B cell (primary cell): ENCODE data around the gene HOTAIR. TPM values are rescaled to one million over a fixed set of nuclear protein-coding genes. Genes with fewer than 3 reads are reported as not detected.

Source experiments
- ATAC-seq: fragments of 200-7000 bp; cut with Tn5 transposase; one replicate; pipeline ENCODE4 v1.10.0; 2021; ENCODE audit warnings: low read depth, mild to moderate bottlenecking, moderate number of reproducible peaks, moderate library complexity
- CTCF ChIA-PET: fragments of 350-600 bp; sonication (Branson Sonifier 250); formaldehyde crosslinking; loops from one replicate; lab custom pipeline; 2021; ENCODE audit warnings: antibody characterized with exemption, inconsistent platforms; lab: Charles Lee
- POLR2A ChIA-PET: fragments of 350-600 bp; sonication (Branson Sonifier 250); formaldehyde crosslinking; loops from one replicate; lab custom pipeline; 2021; ENCODE audit warnings: antibody characterized with exemption; lab: Charles Lee
- DNase-seq: peaks from one replicate; pipeline ENCODE4 v3.0.0; 2013
- H2AFZ ChIP-seq: 2 replicates; pipeline ENCODE4 v1.6.1; 2012; ENCODE audit warnings: mild to moderate bottlenecking, low read depth, low read length; ENCODE audit not compliant: insufficient read depth, poor library complexity, severe bottlenecking
- H3K27ac ChIP-seq, 2 donors: 1 replicate in 1 of 2; 2 replicates in 1 of 2; pipeline ENCODE4 v1.5.1; 2012 to 2013; ENCODE audit warnings: low read length in 2 of 2, mild to moderate bottlenecking in 2 of 2, moderate library complexity in 1 of 2
- H3K27me3 ChIP-seq, 4 experiments: fragments of 200-600 bp in 1 of 4; sonication (generic) in 1 of 4; replicated peaks in 1 of 4; 1 replicate in 2 of 4; 2 replicates in 2 of 4; pipeline versions ENCODE4 v1.6.1 to v1.7.0; 2013 to 2016; ENCODE audit warnings: low read length in 3 of 4, mild to moderate bottlenecking in 2 of 4, mixed read lengths in 1 of 4, moderate library complexity in 1 of 4; ENCODE audit not compliant: insufficient read depth in 4 of 4, control insufficient read depth in 3 of 4; ENCODE audit errors: control extremely low read depth in 1 of 4
- H3K36me3 ChIP-seq, 2 experiments: replicated peaks in 1 of 2; 1 replicate in 1 of 2; 2 replicates in 1 of 2; pipeline versions ENCODE4 v1.6.1 to v1.7.1; 2013; ENCODE audit warnings: low read length in 1 of 2; ENCODE audit not compliant: insufficient read depth in 2 of 2, control insufficient read depth in 1 of 2; ENCODE audit errors: control extremely low read depth in 1 of 2, extremely low read depth in 1 of 2
- H3K4me1 ChIP-seq, 2 donors: fragments of 200-600 bp in 1 of 2; sonication (generic) in 1 of 2; 1 replicate in 1 of 2; 2 replicates in 1 of 2; pipeline versions ENCODE4 v1.5.1 to v1.6.1; 2013 to 2017; ENCODE audit warnings: low read length in 2 of 2; ENCODE audit not compliant: control insufficient read depth in 2 of 2, insufficient read depth in 2 of 2
- H3K4me2 ChIP-seq: replicated peaks from 2 replicates; pipeline ENCODE3; 2012; ENCODE audit warnings: mild to moderate bottlenecking, low read depth, low read length; ENCODE audit not compliant: poor library complexity, severe bottlenecking
- H3K4me3 ChIP-seq, 5 experiments: fragments of 200-600 bp in 1 of 5; sonication (generic) in 1 of 5; 1 replicate in 3 of 5; 2 replicates in 2 of 5; pipeline versions ENCODE4 v1.5.1 to v1.7.0; 2011 to 2016; ENCODE audit warnings: low read length in 4 of 5, mild to moderate bottlenecking in 4 of 5, low read depth in 2 of 5, control low read depth in 1 of 5, moderate library complexity in 1 of 5; ENCODE audit not compliant: insufficient read depth in 1 of 5; ENCODE audit errors: control extremely low read depth in 1 of 5, extremely low read depth in 1 of 5
- H3K79me2 ChIP-seq: fragments of 200-600 bp; sonication (generic); one replicate; pipeline ENCODE4 v1.6.0; 2016; ENCODE audit warnings: low read length; ENCODE audit not compliant: control insufficient read depth, insufficient read depth
- H3K9ac ChIP-seq: fragments of 200-600 bp; sonication (generic); 2 replicates; pipeline ENCODE4 v1.6.1; 2017; ENCODE audit warnings: mild to moderate bottlenecking, low read length, moderate library complexity
- H3K9me3 ChIP-seq, 3 donors: one replicate each; pipeline versions ENCODE4 v1.6.1 to v1.7.1; 2013; ENCODE audit warnings: low read length in 2 of 3; ENCODE audit not compliant: control insufficient read depth in 2 of 3, insufficient read depth in 1 of 3; ENCODE audit errors: control extremely low read depth in 1 of 3
- H4K20me1 ChIP-seq: 2 replicates; pipeline ENCODE4 v1.6.0; 2012; ENCODE audit warnings: mild to moderate bottlenecking, low read length; ENCODE audit not compliant: insufficient read depth, control insufficient read depth, poor library complexity, severe bottlenecking
- H3K27ac Mint-ChIP-seq: one replicate; pipeline ENCODE4 v1.8.0; 2021; ENCODE audit warnings: mixed read lengths
- H3K27me3 Mint-ChIP-seq: one replicate; pipeline ENCODE4 v1.8.0; 2021; ENCODE audit warnings: mixed read lengths
- H3K4me1 Mint-ChIP-seq: one replicate; pipeline ENCODE4 v1.8.0; 2021; ENCODE audit warnings: mixed read lengths
- H3K4me3 Mint-ChIP-seq: one replicate; pipeline ENCODE4 v1.8.0; 2021; ENCODE audit warnings: mixed read lengths
- H3K9me3 Mint-ChIP-seq: one replicate; pipeline ENCODE4 v1.8.0; 2022; ENCODE audit warnings: mixed read lengths; ENCODE audit not compliant: insufficient read depth
- EZH2 ChIP-seq: IDR thresholded peaks from 2 replicates; pipeline ENCODE4 v1.6.1; 2012; ENCODE audit warnings: borderline replicate concordance, low read depth, mild to moderate bottlenecking, moderate library complexity, low read length; ENCODE audit not compliant: insufficient read depth, poor library complexity, severe bottlenecking
- WGBS: methylation state at CpG from one replicate; pipeline ENCODE4 v1.1.5; 2013; ENCODE audit warnings: missing lambda C conversion rate; ENCODE audit not compliant: insufficient coverage; 5-methylcytosine and 5-hydroxymethylcytosine counted together
- intact Hi-C: fragments of 100-400 bp; cut with micrococcal nuclease; formaldehyde crosslinking; loops from one replicate; pipeline ENCODE4 v1.10.0; 2022
- polyA plus RNA-seq: library from polyadenylated mRNA; depleted of rRNA; stranded (reverse); fragments of >200 nt; gene quantifications from 2 replicates; pipeline ENCODE4 v1.2.3, GENCODE V29; 2012
- total RNA-seq, 2 donors: library from RNA; stranded (reverse); fragments of 120-200 nt in 1 of 2; gene quantifications; 1 replicate in 1 of 2; 2 replicates in 1 of 2; pipeline versions ENCODE4 v1.2.3 to v1.2.4, GENCODE V29; 2013 to 2022
- TF ChIP-seq, protein P1 (sequence below): fragments of 200-600 bp; IDR thresholded peaks from one replicate; pipeline ENCODE4 v1.8.0; 2022; ENCODE audit warnings: antibody characterized with exemption, mild to moderate bottlenecking

The HOTAIR gene
- total and polyA plus RNA-seq, 2 donors (not counting 1 experiment from before 2014, with no cell fraction given): not detected

DNA sequence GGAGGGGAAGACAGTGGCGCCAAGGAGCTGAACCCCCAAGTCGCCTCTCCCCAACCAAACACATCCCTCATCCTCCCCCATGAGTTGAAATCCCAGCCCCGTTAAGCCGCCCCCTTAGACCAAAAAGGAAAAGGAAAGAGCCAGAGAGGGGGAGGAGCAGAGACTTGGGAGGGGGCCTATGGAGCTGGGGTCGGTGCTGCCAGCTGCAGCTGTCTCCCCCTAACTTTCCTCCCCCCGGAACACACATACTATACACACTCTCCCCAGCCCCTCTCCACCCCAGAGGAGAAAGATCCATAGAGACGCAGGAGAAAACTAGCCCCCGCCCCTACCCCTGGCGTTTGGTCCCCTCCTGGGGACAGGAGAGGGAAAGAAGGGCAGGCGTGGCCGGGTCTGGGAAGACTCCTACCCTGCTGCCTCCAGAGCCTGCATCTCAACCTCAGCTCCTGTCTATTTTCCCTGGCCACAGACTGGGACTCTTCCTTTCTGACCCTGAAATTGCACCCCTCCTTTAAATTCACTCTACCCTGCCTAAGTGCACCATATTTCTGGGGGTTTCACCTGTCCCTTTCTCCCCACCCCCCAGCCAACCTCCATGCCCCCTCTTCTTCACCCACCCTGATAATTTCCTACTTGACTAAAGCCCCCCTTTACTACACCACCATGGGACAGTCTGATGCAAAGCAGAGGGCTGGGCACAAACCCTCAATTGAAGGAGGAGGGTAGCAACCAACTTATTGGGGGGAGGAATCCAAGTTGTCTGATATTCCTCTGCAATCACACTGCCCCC, 23.6 kb upstream of the HOTAIR start:
- Mint-ChIP-seq H3K27me3 (peaks cover 86% of the 10 kb centered on the region), H3K4me3 (no peak overlapping the region), H3K27ac (no peak overlapping the region), H3K9me3 (no peaks in the 10 kb centered on the region), H3K4me1 (peaks cover 33% of the 10 kb centered on the region)
- 0% methylated on average over 1 of the region's 11 CpGs for WGBS
- Histone ChIP-seq H3K4me1 (peaks cover 37 to 66% of the 10 kb centered on the region in 2 donors), H3K27ac (no peak overlapping the region), H3K4me2 (no peak overlapping the region), H4K20me1 (no peaks in the 10 kb centered on the region), H3K27me3 (peaks cover 0 to 99% (median 83%) of the 10 kb centered on the region in 4 experiments), H3K9ac (no peak overlapping the region), H3K4me3 (no peak overlapping the region), H3K79me2 (no peaks in the 10 kb centered on the region), H3K9me3 (peaks cover 0 to 68% (median 0%) of the 10 kb centered on the region in 3 donors), H3K36me3 (no peaks in the 10 kb centered on the region), H2AFZ (no peak overlapping the region)
- intact Hi-C loops: loop anchor here (5.0 kb wide), 2 partner anchors 34 to 46 kb away; partner anchors contain the start of genes HOXC12 and HOXC5
- DNase-seq: no peak
- ATAC-seq: no peak
- ChIA-PET POLR2A (no interaction called here), CTCF (interaction anchor here (0.7 to 5.0 kb wide), 5 partner anchors 7 to 209 kb away, joined by 3 to 20 read pairs (median 3); no protein-coding TSS in a partner anchor)
- no peak for TF ChIP-seq EZH2
- TF ChIP-seq, protein P1, sequence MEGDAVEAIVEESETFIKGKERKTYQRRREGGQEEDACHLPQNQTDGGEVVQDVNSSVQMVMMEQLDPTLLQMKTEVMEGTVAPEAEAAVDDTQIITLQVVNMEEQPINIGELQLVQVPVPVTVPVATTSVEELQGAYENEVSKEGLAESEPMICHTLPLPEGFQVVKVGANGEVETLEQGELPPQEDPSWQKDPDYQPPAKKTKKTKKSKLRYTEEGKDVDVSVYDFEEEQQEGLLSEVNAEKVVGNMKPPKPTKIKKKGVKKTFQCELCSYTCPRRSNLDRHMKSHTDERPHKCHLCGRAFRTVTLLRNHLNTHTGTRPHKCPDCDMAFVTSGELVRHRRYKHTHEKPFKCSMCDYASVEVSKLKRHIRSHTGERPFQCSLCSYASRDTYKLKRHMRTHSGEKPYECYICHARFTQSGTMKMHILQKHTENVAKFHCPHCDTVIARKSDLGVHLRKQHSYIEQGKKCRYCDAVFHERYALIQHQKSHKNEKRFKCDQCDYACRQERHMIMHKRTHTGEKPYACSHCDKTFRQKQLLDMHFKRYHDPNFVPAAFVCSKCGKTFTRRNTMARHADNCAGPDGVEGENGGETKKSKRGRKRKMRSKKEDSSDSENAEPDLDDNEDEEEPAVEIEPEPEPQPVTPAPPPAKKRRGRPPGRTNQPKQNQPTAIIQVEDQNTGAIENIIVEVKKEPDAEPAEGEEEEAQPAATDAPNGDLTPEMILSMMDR: no peak
